AG09319 (cell line): ENCODE measurements around the gene ERMAP.
"Not testable (repeated sequence)": the region's sequence is repeated elsewhere in the genome, so short reads cannot be mapped to it uniquely, and the experiment has no call there.

Experiments used
- DNase-seq: peaks from one replicate; pipeline ENCODE4 v3.0.0-alpha.2; 2010; ENCODE audit warnings: low read depth; ENCODE audit errors: extremely low read depth
- TF ChIP-seq, protein P1 (sequence below): IDR thresholded peaks from 2 replicates; pipeline ENCODE4 v1.5.1; 2011; ENCODE audit warnings: low read depth, mild to moderate bottlenecking, inconsistent platforms, low read length, moderate library complexity

ERMAP gene

DNA sequence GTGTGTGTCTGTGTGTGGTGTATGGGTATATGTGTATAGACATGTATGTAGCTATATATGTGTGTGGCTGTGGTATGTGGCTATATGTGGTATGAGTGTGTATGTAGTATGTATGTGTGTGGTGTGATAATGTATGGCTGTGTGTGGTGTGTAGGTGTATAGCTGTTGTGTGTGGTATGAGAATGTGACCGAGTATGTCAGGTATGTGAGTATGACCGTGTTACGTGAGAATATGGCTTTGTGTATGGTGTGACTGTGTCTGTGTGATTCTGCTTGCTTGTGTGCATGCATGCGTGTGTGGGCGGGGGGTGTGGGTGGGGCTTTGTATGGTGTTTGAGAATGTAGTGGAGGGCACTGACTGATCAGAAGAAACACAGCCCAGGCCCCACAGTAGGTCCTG lies 33.0 kb downstream of the ERMAP start:
- no peak for DNase-seq
- TF ChIP-seq, protein P1, sequence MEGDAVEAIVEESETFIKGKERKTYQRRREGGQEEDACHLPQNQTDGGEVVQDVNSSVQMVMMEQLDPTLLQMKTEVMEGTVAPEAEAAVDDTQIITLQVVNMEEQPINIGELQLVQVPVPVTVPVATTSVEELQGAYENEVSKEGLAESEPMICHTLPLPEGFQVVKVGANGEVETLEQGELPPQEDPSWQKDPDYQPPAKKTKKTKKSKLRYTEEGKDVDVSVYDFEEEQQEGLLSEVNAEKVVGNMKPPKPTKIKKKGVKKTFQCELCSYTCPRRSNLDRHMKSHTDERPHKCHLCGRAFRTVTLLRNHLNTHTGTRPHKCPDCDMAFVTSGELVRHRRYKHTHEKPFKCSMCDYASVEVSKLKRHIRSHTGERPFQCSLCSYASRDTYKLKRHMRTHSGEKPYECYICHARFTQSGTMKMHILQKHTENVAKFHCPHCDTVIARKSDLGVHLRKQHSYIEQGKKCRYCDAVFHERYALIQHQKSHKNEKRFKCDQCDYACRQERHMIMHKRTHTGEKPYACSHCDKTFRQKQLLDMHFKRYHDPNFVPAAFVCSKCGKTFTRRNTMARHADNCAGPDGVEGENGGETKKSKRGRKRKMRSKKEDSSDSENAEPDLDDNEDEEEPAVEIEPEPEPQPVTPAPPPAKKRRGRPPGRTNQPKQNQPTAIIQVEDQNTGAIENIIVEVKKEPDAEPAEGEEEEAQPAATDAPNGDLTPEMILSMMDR, result no peak

DNA sequence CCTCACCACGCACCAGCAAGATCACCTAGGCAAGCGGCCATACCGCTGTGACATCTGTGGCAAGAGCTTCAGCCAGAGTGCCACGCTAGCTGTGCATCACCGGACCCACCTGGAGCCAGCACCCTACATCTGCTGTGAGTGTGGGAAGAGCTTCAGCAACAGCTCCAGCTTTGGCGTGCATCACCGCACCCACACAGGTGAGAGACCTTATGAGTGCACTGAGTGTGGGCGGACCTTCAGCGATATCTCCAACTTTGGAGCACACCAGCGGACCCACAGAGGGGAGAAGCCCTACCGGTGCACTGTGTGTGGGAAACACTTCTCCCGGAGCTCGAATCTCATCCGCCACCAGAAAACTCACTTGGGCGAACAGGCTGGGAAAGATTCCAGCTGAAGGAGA lies 34.5 kb downstream of the ERMAP start:
- TF ChIP-seq, protein P1, result no peak
- no peak for DNase-seq

DNA sequence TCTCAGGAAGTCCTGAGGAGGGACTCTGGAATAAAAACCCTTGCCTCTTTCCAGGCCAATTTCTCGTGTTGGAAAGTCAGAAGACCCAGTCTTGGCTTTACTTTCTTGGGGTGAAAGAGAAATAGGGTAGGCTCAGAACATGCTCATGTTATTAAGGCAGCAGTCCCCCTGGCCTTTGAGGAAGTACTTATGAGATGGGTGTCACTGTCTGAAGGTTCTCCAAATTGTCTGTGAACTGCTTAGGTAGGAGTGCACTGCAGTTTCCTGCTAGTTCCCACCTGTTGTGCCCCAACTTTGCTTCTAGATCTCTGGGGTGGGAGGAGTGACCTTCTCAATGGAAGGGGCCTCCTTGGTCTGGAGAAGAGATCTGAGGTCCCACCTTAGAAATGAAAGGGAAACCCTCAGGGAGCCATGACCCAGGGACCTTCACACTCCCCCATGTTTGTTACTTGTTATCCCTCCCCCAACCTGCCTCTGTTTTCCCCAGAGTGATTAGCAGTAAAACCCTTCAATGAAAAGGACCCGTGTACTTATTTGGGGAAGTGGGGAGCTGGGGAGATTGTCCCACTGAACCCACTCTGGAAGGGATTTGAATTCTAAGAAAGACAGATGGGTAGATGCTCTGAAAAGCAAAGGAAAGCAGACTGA lies 35.2 kb downstream of the ERMAP start:
- TF ChIP-seq, protein P1, result no peak
- DNase-seq, result no peak

DNA sequence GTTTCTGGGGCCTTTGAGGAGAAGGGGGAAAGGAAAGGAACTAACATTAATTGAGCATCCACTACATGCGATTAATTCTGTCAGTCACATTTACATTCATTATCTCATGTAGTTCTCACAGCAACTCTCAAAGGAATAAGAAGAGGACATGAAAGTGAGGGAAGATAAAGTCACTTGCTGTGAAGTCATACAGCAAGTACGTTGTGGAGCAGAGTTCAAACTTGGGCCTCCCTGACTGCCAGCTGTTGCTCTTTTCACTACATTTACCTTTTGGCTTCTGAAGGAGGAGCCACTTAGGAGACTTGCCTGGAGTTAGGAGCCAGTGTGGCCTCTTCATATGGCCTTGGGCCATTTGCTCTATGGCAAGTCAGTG lies 35.7 kb downstream of the ERMAP start:
- TF ChIP-seq, protein P1, result no peak
- DNase-seq, result no peak

DNA sequence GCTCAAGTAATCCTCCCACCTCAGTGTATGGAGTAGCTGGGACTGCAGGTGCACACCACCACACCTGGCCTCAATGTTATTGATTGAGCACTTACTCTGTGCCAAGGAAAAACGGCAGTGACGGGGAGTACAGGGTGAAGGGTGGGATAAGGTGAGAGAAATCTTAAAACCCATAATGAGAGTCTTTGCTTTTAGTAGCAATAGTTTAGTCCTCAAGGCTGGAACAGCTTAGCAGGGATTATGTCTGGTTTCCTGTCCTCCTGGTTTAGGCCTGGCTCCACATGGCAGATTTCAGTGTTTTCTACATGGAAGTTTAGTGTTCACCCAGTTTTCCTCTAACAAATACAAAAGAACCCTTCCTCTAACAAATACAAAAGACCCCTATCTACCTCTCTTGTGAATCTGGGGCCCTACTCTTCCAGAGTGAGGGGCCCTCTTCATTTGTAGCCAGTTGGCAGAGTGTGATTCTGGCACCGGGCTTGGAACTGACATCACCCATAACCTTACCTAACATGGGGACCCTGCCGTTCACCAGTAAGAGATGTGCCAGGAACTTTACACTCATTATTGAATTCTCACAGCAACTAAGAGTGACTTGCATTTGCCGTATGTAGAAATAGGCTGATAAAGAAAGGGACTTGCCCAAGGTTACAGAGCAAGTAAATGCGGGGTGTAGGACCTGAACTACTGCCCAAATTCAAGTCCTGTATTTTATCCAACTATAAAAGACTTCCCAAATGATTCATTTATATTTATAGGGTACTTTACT lies 36.4 kb downstream of the ERMAP start:
- DNase-seq, result no peak
- TF ChIP-seq, protein P1, result no peak

DNA sequence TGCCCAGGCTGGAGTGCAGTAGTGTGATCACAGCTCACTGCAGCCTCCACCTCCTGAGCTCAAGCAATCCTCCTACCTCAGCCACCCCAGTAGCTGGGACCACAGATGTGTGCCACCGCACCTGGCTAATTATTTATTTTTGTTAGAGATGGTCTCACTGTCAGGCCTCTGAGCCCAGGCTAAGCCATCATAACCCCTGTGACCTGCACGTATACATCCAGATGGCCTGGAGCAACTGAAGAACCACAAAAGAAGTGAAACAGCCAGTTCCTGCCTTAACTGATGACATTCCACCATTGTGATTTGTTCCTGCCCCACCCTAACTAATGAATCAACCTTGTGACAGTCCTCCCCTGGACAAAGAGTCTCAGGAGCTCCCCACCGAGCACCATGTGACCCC lies 39.6 kb downstream of the ERMAP start:
- not testable (repeated sequence) for DNase-seq

DNA sequence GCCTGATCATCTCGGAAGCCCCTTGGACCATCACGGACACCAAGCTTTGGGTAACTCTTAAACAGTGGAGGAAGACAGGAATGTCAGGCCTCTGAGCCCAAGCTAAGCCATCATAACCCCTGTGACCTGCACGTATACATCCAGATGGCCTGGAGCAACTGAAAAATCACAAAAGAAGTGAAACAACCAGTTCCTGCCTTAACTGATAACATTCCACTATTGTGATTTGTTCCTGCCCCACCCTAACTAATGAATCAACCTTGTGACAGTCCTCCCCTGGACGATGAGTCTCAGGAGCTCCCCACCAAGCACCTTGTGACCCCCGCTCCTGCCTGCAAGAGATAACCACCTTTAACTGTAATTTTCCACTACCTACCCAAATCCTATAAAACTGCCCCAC lies 42.4 kb downstream of the ERMAP start:
- DNase-seq, result not testable (repeated sequence)

DNA sequence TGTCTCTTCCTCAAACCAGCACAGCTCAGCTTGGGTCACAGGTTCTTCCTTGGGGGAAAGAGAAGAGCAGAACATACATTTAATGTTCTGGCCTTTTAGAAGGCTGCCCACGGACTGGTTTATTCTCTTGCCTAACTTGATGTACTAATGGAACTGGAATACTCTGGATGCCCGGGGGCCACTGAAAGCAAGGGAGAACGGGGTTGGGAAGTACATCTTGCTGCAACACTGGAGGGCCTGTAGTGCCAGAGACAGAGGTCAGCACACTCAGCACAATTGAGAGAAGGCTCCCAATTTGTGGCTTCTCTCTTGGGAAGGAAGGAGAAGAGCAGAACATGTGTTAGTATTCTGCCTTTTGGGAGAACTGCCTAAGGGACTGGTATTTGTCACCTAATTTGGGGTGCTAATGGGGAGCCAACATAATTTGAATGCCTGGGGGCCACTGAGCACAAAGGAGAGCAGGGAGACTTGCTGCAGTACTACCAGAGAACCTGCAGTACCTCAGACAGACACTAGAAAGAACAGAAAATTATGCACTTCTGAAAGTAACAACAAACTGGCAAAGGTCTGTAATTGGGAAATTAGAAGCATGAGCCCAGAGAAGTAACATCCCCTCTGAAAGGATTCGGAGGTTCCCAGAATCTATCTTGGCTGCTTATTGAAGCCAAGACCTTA lies 43.6 kb downstream of the ERMAP start:
- no peak for DNase-seq
- TF ChIP-seq, protein P1, result no peak
